Osteocyte (in vitro differentiated cells): ENCODE measurements around the gene ERRFI1. TPM values are rescaled to one million over a fixed set of nuclear protein-coding genes. Genes with fewer than 3 reads are reported as not detected.

Experiments used
- DNase-seq: peaks from one replicate; pipeline ENCODE4 v3.0.0; 2021; ENCODE audit warnings: mixed read lengths; ENCODE audit not compliant: unreplicated experiment; ENCODE audit errors: extremely low spot score
- H3K27ac Mint-ChIP-seq: one replicate; pipeline ENCODE4 v1.8.0; 2021; ENCODE audit warnings: mild to moderate bottlenecking, mixed read lengths; ENCODE audit not compliant: unreplicated experiment
- H3K27me3 Mint-ChIP-seq: one replicate; pipeline ENCODE4 v1.8.0; 2021; ENCODE audit warnings: mixed read lengths; ENCODE audit not compliant: unreplicated experiment
- H3K36me3 Mint-ChIP-seq: one replicate; pipeline ENCODE4 v1.8.0; 2021; ENCODE audit warnings: mixed read lengths; ENCODE audit not compliant: unreplicated experiment
- H3K4me1 Mint-ChIP-seq: one replicate; pipeline ENCODE4 v1.8.0; 2021; ENCODE audit warnings: mixed read lengths; ENCODE audit not compliant: unreplicated experiment
- H3K4me3 Mint-ChIP-seq: one replicate; pipeline ENCODE4 v1.8.0; 2021; ENCODE audit warnings: mild to moderate bottlenecking, moderate library complexity, mixed read lengths; ENCODE audit not compliant: unreplicated experiment
- H3K9me3 Mint-ChIP-seq: one replicate; pipeline ENCODE4 v1.8.0; 2021; ENCODE audit warnings: mixed read lengths; ENCODE audit not compliant: unreplicated experiment
- total RNA-seq: library from RNA; stranded (reverse); gene quantifications from 2 replicates; pipeline ENCODE4 v1.2.1, GENCODE V29; 2021
- TF ChIP-seq, protein P1 (sequence below): fragments of 200-600 bp; sonication (generic); IDR thresholded peaks from 2 replicates; pipeline ENCODE4 v1.5.0; 2021; ENCODE audit warnings: antibody characterized with exemption, mild to moderate bottlenecking, moderate library complexity

The ERRFI1 gene
- total RNA-seq, 1 donor from 2014 or later = 96.6 TPM

DNA sequence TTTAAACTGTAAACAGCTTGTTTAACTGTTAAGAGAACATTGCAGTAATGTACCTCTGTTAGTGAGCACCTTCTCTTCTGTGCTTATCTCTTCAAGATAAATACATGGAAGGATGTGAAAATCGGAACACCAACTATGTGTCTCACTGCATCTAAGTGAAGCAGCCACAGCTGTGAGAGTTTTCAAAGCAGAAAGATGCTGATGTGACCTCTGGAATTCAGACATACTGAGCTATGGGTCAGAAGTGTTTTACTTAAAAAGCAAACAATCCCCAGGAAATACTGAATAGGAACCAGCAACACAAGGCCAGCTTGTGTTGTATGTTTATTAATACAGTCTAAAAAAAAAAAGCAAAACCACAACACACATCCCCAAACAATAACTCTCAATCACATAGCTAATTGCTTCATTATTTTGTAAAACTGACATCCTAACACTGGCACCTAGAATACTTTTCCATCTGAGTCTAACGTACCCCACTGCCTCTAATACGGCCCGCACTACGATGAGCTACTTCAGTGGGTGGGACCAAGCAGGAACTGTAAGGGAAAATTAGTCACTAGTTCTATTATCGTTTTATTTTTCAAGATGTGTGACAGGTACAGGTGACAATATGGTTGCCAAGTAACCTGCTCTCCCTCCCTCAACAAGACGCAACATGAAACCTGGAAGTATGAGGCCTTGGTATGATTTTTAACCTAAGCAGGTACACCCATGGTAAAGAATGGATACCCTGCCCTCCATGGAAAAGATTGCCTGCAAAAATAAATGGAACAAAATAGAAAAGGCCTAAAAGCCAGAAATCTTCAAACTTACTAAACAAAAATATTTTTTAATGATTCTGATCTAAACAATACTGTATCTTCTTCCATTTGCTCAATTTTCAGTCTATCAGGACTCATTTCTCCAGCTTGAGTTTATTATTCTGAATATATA is 13.9 kb downstream of the ERRFI1 start:
- H3K4me3 Mint-ChIP-seq = no peak overlapping the region
- no peak for DNase-seq
- H3K9me3 Mint-ChIP-seq = no peaks in the 10 kb centered on the region
- H3K4me1 Mint-ChIP-seq = peaks cover 29% of the 10 kb centered on the region
- H3K27ac Mint-ChIP-seq = no peak overlapping the region
- peaks cover 41% of the 10 kb centered on the region for H3K36me3 Mint-ChIP-seq
- no peaks in the 10 kb centered on the region for H3K27me3 Mint-ChIP-seq
- TF ChIP-seq, protein P1, sequence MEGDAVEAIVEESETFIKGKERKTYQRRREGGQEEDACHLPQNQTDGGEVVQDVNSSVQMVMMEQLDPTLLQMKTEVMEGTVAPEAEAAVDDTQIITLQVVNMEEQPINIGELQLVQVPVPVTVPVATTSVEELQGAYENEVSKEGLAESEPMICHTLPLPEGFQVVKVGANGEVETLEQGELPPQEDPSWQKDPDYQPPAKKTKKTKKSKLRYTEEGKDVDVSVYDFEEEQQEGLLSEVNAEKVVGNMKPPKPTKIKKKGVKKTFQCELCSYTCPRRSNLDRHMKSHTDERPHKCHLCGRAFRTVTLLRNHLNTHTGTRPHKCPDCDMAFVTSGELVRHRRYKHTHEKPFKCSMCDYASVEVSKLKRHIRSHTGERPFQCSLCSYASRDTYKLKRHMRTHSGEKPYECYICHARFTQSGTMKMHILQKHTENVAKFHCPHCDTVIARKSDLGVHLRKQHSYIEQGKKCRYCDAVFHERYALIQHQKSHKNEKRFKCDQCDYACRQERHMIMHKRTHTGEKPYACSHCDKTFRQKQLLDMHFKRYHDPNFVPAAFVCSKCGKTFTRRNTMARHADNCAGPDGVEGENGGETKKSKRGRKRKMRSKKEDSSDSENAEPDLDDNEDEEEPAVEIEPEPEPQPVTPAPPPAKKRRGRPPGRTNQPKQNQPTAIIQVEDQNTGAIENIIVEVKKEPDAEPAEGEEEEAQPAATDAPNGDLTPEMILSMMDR = no peak

DNA sequence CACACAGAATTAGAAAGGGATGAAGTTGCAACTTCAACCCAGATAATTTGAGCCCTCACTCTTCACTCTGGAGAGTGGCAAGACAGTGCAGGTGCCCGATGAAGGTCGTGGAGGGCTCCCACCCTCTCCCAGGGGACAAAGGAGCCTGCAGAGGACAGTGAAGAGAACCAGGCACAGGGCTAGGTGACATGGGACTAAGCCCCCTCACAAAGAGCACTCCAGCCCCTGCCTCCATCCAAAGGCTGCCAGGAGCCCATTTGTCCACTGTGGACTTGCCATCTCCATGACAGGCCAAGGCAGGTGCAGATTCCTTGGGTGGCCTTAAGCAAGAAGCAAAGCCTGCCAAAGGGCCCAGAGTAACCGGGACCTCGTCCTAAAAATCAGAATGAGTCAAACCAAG is 15.1 kb downstream of the ERRFI1 start:
- H3K27me3 Mint-ChIP-seq = no peaks in the 10 kb centered on the region
- H3K36me3 Mint-ChIP-seq = peaks cover 41% of the 10 kb centered on the region
- H3K4me3 Mint-ChIP-seq = no peak overlapping the region
- no peak for DNase-seq
- H3K4me1 Mint-ChIP-seq = peaks cover 26% of the 10 kb centered on the region
- TF ChIP-seq, protein P1 = no peak
- no peaks in the 10 kb centered on the region for H3K9me3 Mint-ChIP-seq
- H3K27ac Mint-ChIP-seq = no peak overlapping the region

DNA sequence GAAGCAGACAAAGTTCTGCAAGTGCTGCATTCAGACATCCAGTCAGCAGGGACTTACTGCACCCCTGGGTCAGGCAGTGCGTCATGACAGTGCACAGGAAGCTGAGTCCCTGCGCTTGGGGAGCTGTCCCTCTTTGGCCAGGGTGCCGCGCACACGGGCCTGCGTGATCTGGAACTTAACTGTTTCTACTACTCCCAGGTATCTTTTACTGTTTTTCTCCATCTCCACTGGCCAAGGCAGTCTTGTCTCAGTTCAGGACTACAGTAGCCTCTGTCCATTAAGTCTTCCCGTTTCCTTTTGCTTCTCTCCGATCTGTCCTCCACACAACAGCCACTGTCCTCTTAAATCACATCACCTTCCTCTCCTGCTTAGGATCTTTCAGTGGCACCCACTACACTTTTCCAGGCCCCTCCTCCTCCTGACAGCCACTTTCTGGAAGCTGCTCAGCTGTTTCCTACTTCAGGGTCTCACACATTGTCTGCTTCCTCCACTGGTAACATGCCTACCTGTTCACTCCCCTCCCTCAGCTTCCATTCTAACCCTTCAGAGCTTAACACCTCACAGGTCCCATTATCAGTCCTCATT is 15.9 kb downstream of the ERRFI1 start:
- peaks cover 25% of the 10 kb centered on the region for H3K4me1 Mint-ChIP-seq
- H3K36me3 Mint-ChIP-seq = peaks cover 41% of the 10 kb centered on the region
- no peaks in the 10 kb centered on the region for H3K27me3 Mint-ChIP-seq
- no peak for DNase-seq
- peak overlapping the region; percentile 23 for H3K27ac Mint-ChIP-seq
- H3K4me3 Mint-ChIP-seq = no peak overlapping the region
- H3K9me3 Mint-ChIP-seq = no peaks in the 10 kb centered on the region
- TF ChIP-seq, protein P1 = no peak

DNA sequence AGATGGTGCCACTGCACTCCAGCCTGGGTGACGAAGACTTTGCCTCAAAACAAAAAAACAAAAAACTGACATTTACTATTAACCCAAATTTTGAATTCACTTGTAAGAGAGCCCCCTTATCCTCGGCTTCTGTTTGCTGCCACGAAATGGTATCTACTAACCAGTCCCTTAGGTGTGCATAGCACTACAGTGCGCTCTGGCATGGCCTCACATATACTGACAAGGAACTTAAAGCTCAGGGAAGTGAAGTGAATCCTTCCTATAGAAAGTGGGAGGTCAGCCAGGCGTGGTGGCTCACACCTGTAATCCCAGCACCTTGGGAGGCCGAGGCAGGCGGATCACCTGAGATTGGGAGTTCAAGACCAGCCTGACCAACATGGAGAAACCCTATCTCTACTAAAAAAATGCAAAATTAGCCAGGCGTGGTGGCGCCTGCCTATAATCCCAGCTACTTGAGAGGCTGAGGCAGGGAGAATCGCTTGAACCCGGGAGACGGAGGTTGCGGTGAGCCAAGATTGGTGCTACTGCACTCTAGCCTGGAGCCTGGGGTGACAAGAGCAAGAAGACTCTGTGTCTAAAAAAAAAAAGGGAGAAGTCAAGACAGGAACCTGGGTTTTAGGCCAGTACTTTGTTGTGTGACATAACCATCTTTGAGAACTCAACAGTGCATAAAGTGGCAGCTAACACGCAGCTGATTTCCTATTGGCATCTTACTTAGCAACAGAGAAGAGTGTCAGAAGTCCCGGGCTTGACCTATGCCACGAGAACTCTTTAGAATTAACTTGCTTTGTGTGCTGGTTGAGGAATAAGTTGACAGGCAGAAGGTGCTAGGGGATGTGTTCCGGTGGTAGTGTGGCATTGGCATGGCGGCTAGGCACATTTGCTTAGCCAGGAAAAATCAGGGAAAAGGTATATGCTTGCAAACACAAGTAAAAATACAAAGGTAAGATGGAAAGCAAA is 16.8 kb downstream of the ERRFI1 start:
- no peak overlapping the region for H3K4me3 Mint-ChIP-seq
- DNase-seq = no peak
- peak overlapping the region; percentile 8 for H3K27ac Mint-ChIP-seq
- H3K9me3 Mint-ChIP-seq = no peaks in the 10 kb centered on the region
- TF ChIP-seq, protein P1 = no peak
- H3K27me3 Mint-ChIP-seq = no peaks in the 10 kb centered on the region
- H3K4me1 Mint-ChIP-seq = peaks cover 28% of the 10 kb centered on the region
- H3K36me3 Mint-ChIP-seq = peaks cover 38% of the 10 kb centered on the region
